Esophagus muscularis mucosa (tissue), 3 donors: ENCODE data around the gene TMEM179.

Experiments
- POLR2AphosphoS5 ChIP-seq, 2 donors: sonication (generic); formaldehyde crosslinking; IDR thresholded peaks; one replicate each; pipeline ENCODE4 v1.6.1; 2017; ENCODE audit warnings: antibody characterized with exemption in 2 of 2
- TF ChIP-seq, protein P1 (sequence below), 3 experiments: fragments of 200-600 bp in 2 of 3; fragments of 450-650 bp in 1 of 3; sonication (generic) in 2 of 3; IDR thresholded peaks; one replicate each; pipeline ENCODE4 v1.5.1; 2017 to 2019; ENCODE audit warnings: antibody characterized with exemption in 3 of 3, mild to moderate bottlenecking in 2 of 3, moderate library complexity in 1 of 3

DNA sequence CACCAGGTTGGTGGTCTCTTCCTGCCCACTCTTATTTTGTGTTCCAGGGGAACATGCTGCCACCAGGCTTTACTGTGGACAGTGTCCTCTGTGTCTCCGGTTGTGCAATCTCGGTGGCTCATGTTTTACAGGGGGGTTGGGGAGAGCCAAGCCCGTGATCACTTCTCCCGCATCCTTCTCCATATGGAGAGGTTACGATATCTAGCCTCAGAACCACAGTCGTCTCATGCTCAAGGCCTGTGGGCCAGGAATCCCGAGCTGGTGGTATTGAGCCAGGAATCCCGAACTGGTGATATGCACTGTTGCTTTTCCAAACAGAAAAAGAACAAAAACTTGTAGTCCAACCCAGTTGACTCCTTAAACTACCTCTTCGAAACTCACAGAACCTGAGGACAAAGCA, 47.8 kb upstream of the TMEM179 start:
- TF ChIP-seq, protein P1, sequence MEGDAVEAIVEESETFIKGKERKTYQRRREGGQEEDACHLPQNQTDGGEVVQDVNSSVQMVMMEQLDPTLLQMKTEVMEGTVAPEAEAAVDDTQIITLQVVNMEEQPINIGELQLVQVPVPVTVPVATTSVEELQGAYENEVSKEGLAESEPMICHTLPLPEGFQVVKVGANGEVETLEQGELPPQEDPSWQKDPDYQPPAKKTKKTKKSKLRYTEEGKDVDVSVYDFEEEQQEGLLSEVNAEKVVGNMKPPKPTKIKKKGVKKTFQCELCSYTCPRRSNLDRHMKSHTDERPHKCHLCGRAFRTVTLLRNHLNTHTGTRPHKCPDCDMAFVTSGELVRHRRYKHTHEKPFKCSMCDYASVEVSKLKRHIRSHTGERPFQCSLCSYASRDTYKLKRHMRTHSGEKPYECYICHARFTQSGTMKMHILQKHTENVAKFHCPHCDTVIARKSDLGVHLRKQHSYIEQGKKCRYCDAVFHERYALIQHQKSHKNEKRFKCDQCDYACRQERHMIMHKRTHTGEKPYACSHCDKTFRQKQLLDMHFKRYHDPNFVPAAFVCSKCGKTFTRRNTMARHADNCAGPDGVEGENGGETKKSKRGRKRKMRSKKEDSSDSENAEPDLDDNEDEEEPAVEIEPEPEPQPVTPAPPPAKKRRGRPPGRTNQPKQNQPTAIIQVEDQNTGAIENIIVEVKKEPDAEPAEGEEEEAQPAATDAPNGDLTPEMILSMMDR (IDR thresholded peaks at IDR 0.05): no peak
- TF ChIP-seq POLR2AphosphoS5 (IDR thresholded peaks at IDR 0.05): no peak
